ENCODE measurements around the gene UGT1A6. TPM values are rescaled to one million over a fixed set of nuclear protein-coding genes. Genes with fewer than 3 reads are reported as not detected.

UGT1A6 gene
- total and polyA plus RNA-seq, 2 of the 4 experiments (the other 2 are of a cell fraction): not detected

DNA sequence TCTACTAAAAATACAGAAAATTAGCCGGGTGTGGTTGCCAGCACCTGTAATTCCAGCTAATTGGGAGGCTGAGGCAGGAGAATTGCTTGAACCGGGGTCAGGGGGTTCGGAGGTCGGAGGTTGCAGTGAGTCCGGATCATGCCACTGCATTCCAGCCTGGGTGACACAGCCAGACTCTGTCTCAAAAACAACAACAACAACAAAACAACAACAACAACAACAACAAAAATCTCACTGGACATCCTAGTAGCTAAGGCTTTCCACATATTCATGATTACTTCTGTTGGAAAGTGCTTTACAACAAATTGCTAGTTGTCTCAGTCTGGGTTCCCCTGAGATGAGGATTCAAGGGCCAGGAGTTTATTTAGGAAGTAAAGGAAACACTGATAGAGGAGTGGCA is 81.2 kb downstream of the UGT1A6 start:
- H4K20me1 ChIP-seq (ENCODE audit: insufficient read depth, low read length): no peaks in the 10 kb centered on the region
- TF ChIP-seq CEBPB (IDR thresholded peaks at IDR 0.05; ENCODE audit: low read depth, low read length): no peak
- no peak for TF ChIP-seq SMC3 (IDR thresholded peaks at IDR 0.05; ENCODE audit: low read depth, low read length)
- TF ChIP-seq, protein P1, sequence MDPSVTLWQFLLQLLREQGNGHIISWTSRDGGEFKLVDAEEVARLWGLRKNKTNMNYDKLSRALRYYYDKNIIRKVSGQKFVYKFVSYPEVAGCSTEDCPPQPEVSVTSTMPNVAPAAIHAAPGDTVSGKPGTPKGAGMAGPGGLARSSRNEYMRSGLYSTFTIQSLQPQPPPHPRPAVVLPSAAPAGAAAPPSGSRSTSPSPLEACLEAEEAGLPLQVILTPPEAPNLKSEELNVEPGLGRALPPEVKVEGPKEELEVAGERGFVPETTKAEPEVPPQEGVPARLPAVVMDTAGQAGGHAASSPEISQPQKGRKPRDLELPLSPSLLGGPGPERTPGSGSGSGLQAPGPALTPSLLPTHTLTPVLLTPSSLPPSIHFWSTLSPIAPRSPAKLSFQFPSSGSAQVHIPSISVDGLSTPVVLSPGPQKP (IDR thresholded peaks at IDR 0.05; ENCODE audit: borderline replicate concordance, low read depth, low read length): no peak
- TF ChIP-seq CHD1 (IDR thresholded peaks at IDR 0.05; ENCODE audit: low read depth, low read length): no peak
- TF ChIP-seq, protein P2, sequence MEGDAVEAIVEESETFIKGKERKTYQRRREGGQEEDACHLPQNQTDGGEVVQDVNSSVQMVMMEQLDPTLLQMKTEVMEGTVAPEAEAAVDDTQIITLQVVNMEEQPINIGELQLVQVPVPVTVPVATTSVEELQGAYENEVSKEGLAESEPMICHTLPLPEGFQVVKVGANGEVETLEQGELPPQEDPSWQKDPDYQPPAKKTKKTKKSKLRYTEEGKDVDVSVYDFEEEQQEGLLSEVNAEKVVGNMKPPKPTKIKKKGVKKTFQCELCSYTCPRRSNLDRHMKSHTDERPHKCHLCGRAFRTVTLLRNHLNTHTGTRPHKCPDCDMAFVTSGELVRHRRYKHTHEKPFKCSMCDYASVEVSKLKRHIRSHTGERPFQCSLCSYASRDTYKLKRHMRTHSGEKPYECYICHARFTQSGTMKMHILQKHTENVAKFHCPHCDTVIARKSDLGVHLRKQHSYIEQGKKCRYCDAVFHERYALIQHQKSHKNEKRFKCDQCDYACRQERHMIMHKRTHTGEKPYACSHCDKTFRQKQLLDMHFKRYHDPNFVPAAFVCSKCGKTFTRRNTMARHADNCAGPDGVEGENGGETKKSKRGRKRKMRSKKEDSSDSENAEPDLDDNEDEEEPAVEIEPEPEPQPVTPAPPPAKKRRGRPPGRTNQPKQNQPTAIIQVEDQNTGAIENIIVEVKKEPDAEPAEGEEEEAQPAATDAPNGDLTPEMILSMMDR (conservative IDR thresholded peaks at IDR 0.05; ENCODE audit: low read depth, low read length): no peak
- TF ChIP-seq MAFK (IDR thresholded peaks at IDR 0.05; ENCODE audit: low read depth, low read length): no peak
- TF ChIP-seq RCOR1 (IDR thresholded peaks at IDR 0.05; ENCODE audit: insufficient replicate concordance, low read length): no peak
- TF ChIP-seq BHLHE40 (IDR thresholded peaks at IDR 0.05; ENCODE audit: low read depth, low read length): no peak
- no peak for TF ChIP-seq MXI1 (IDR thresholded peaks at IDR 0.05; ENCODE audit: borderline replicate concordance, low read depth, low read length)
- no peak for TF ChIP-seq NFE2L2 (IDR thresholded peaks at IDR 0.05; ENCODE audit: low read depth, low read length)
- TF ChIP-seq, protein P3, sequence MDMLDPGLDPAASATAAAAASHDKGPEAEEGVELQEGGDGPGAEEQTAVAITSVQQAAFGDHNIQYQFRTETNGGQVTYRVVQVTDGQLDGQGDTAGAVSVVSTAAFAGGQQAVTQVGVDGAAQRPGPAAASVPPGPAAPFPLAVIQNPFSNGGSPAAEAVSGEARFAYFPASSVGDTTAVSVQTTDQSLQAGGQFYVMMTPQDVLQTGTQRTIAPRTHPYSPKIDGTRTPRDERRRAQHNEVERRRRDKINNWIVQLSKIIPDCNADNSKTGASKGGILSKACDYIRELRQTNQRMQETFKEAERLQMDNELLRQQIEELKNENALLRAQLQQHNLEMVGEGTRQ (IDR thresholded peaks at IDR 0.05; ENCODE audit: low read depth, low read length): no peak
- TF ChIP-seq FOS (IDR thresholded peaks at IDR 0.05; ENCODE audit: low read depth, low read length): no peak
- TF ChIP-seq RFX5 (IDR thresholded peaks at IDR 0.05; ENCODE audit: low read depth, low read length): no peak
- TF ChIP-seq RAD21 (IDR thresholded peaks at IDR 0.05; ENCODE audit: low read length): no peak
- TF ChIP-seq MAZ (IDR thresholded peaks at IDR 0.05; ENCODE audit: borderline replicate concordance, low read depth, low read length): no peak
- no peak for TF ChIP-seq POLR2A (IDR thresholded peaks at IDR 0.05; ENCODE audit: low read depth, low read length)
- H3K9me3 ChIP-seq (ENCODE audit: control insufficient read depth, insufficient read depth, low read length): peaks cover 3% of the 10 kb centered on the region; the same call in 1 of the 2 replicates
- no peak overlapping the region for H3K23ac ChIP-seq (ENCODE audit: low read depth, low read length)
- H2BK120ac ChIP-seq (ENCODE audit: low read depth, low read length): no peak overlapping the region
- no peak overlapping the region for H3K14ac ChIP-seq (replicated peaks; ENCODE audit: low read depth, low read length)
- H4K8ac ChIP-seq (ENCODE audit: low read depth in 2 of 2, low read length in 2 of 2): no peak overlapping the region
- H2AK5ac ChIP-seq (ENCODE audit: low read depth, low read length): no peak overlapping the region
- POLR2A ChIA-PET (ENCODE audit: unreplicated experiment): no interaction called here
- ATAC-seq (ENCODE audit: low read depth) (no peak), DNase-seq (no peak)
- H3K4me2 ChIP-seq (ENCODE audit: low read depth, low read length): no peak overlapping the region
- no peak overlapping the region for H2BK15ac ChIP-seq (ENCODE audit: low read depth, low read length)
- no peaks in the 10 kb centered on the region for H3K27me3 ChIP-seq (ENCODE audit: control insufficient read depth, insufficient read depth, low read length)
- dilution Hi-C loops (cut with HindIII; ENCODE audit: low sequenced_read_pairs, unreplicated experiment) (no loop called here), intact Hi-C loops (cut with micrococcal nuclease) (no loop called here), in situ Hi-C loops (cut with MboI; ENCODE audit: low sequenced_read_pairs) (no loop called here)
- no peaks in the 10 kb centered on the region for H3K36me3 ChIP-seq (ENCODE audit: control insufficient read depth, insufficient read depth, low read length)
- CTCF ChIA-PET: no interaction called here
- no peaks in the 10 kb centered on the region for H3K4me1 ChIP-seq (ENCODE audit: control insufficient read depth, insufficient read depth, low read length)
- no peak overlapping the region for H2AK9ac ChIP-seq (replicated peaks; ENCODE audit: low read depth, low read length, poor library complexity)
- no peak overlapping the region for H3K4me3 ChIP-seq (ENCODE audit: insufficient read depth, low read depth, low read length)
- no peak overlapping the region for H4K5ac ChIP-seq (ENCODE audit: low read depth, low read length)
- no peak overlapping the region for H4K91ac ChIP-seq (ENCODE audit: insufficient read depth, low read depth, low read length)
- H3K79me1 ChIP-seq (ENCODE audit: low read depth in 1 of 2, low read length in 2 of 2): no peaks in the 10 kb centered on the region
- H3K9me1 ChIP-seq (ENCODE audit: insufficient read depth, low read length): no peaks in the 10 kb centered on the region
- H3K18ac ChIP-seq (ENCODE audit: low read depth, low read length): no peak overlapping the region
- WGBS, 2 experiments (ENCODE audit: extremely low coverage in 2 of 2, insufficient read length in 1 of 2): no CpG with 5 or more reads among the region's 5 CpGs
- no TSS peak for BruUV-seq (replicated peaks)
- H2BK20ac ChIP-seq (ENCODE audit: low read depth, low read length): no peak overlapping the region
- H3K9ac ChIP-seq (ENCODE audit: low read depth, low read length): no peak overlapping the region
- H2BK5ac ChIP-seq (ENCODE audit: low read depth, low read length, poor library complexity, severe bottlenecking): no peak overlapping the region
- no peak overlapping the region for H3K4ac ChIP-seq (ENCODE audit: low read depth, low read length)
- H3K56ac ChIP-seq (ENCODE audit: extremely low read depth, insufficient read depth, low read length): no peak overlapping the region
- H3K27ac ChIP-seq (ENCODE audit: insufficient read depth, low read length): no peak overlapping the region
- H2AFZ ChIP-seq (replicated peaks; ENCODE audit: low read length, poor library complexity): no peak overlapping the region

Data from IMR-90 (cell line).